GM18868 (cell line): ENCODE results near the gene CUL3.
"Not testable (repeated sequence)": the region's sequence is repeated elsewhere in the genome, so short reads cannot be mapped to it uniquely, and the experiment has no call there.

Source experiments
- ATAC-seq: cut with Tn5 transposase; IDR thresholded peaks from one replicate; pipeline ENCODE4 v1.9.1; 2021; ENCODE audit warnings: mild to moderate bottlenecking, moderate library complexity; ENCODE audit not compliant: unreplicated experiment

Gene CUL3

GRCh38 chr2:224545884-224546644, 39.1 kb downstream of the CUL3 start:
- peak; percentile 80 for ATAC-seq

GRCh38 chr2:224543939-224544338, 41.2 kb downstream of the CUL3 start:
- ATAC-seq = no peak

GRCh38 chr2:224538561-224539138, 46.5 kb downstream of the CUL3 start:
- ATAC-seq = no peak

GRCh38 chr2:224532931-224533330, 52.2 kb downstream of the CUL3 start:
- no peak for ATAC-seq

GRCh38 chr2:224532441-224532840, 52.7 kb downstream of the CUL3 start:
- no peak for ATAC-seq

GRCh38 chr2:224528171-224528570, 57.0 kb downstream of the CUL3 start:
- ATAC-seq = no peak

- no peak for ATAC-seq
Observed at GRCh38 chr2:224525774-224526173, 59.4 kb downstream of the CUL3 start.

GRCh38 chr2:224524657-224525056, 60.5 kb downstream of the CUL3 start:
- ATAC-seq = no peak

GRCh38 chr2:224523626-224524577, 61.3 kb downstream of the CUL3 start:
- peak; percentile 20 for ATAC-seq

- ATAC-seq = not testable (repeated sequence)
Observed at GRCh38 chr2:224522483-224522882, 62.7 kb downstream of the CUL3 start.

GRCh38 chr2:224520064-224520463, 65.1 kb downstream of the CUL3 start:
- ATAC-seq = peak; percentile 76

GRCh38 chr2:224518806-224519580, 66.2 kb downstream of the CUL3 start:
- ATAC-seq = no peak

- no peak for ATAC-seq
Observed at GRCh38 chr2:224517963-224518362, 67.2 kb downstream of the CUL3 start.

GRCh38 chr2:224516393-224516792, 68.8 kb downstream of the CUL3 start:
- ATAC-seq = not testable (repeated sequence)

GRCh38 chr2:224513991-224514390, 71.2 kb downstream of the CUL3 start:
- ATAC-seq = no peak

GRCh38 chr2:224507789-224508188, 77.4 kb downstream of the CUL3 start:
- ATAC-seq = no peak

GRCh38 chr2:224506494-224506893, 78.7 kb downstream of the CUL3 start:
- no peak for ATAC-seq

GRCh38 chr2:224498991-224499390, 86.2 kb downstream of the CUL3 start:
- no peak for ATAC-seq

GRCh38 chr2:224492531-224492930, 92.6 kb downstream of the CUL3 start:
- no peak for ATAC-seq

GRCh38 chr2:224487940-224488339, 97.2 kb downstream of the CUL3 start:
- ATAC-seq = not testable (repeated sequence)
